AG08396 (cell line): ENCODE data around the gene ATP9B.

Experiments used
- DNase-seq: peaks from one replicate; pipeline ENCODE4 v3.0.0; 2012; ENCODE audit warnings: low spot score, mixed read lengths

Gene ATP9B

GRCh38 chr18:79068937-79069716 lies at the start of gene ATP9B:
Gene ATP9B, plus strand, starts transcription at chr18:79069394. Its CDS starts 17 bp downstream, at chr18:79069411.
- peak; percentile 100 for DNase-seq

GRCh38 chr18:79019881-79020280 lies 49.3 kb upstream of the ATP9B start:
- no peak for DNase-seq

GRCh38 chr18:79022603-79023002 lies 46.6 kb upstream of the ATP9B start:
- no peak for DNase-seq

- no peak for DNase-seq
Observed at GRCh38 chr18:79026491-79026890, 42.7 kb upstream of the ATP9B start.

- DNase-seq = no peak
Observed at GRCh38 chr18:79030680-79031079, 38.5 kb upstream of the ATP9B start.

- DNase-seq = no peak
Observed at GRCh38 chr18:79042276-79042675, 26.9 kb upstream of the ATP9B start.

GRCh38 chr18:79043288-79043687 lies 25.9 kb upstream of the ATP9B start:
- DNase-seq = no peak

- DNase-seq = no peak
Observed at GRCh38 chr18:79046522-79046921, 22.7 kb upstream of the ATP9B start.

GRCh38 chr18:79047556-79048244 lies 21.5 kb upstream of the ATP9B start:
- DNase-seq = no peak

GRCh38 chr18:79048245-79048632 lies 21.0 kb upstream of the ATP9B start:
- no peak for DNase-seq

- no peak for DNase-seq
Observed at GRCh38 chr18:79049506-79049905, 19.7 kb upstream of the ATP9B start.

- DNase-seq = no peak
Observed at GRCh38 chr18:79050005-79050404, 19.2 kb upstream of the ATP9B start.

GRCh38 chr18:79056827-79057367 lies 12.3 kb upstream of the ATP9B start:
- DNase-seq = no peak

GRCh38 chr18:79058007-79058406 lies 11.2 kb upstream of the ATP9B start:
- DNase-seq = no peak

- no peak for DNase-seq
Observed at GRCh38 chr18:79062806-79063205, 6.4 kb upstream of the ATP9B start.

GRCh38 chr18:79064228-79064627 lies 5.0 kb upstream of the ATP9B start:
- DNase-seq = no peak

- no peak for DNase-seq
Observed at GRCh38 chr18:79065802-79066201, 3.4 kb upstream of the ATP9B start.

- DNase-seq = no peak
Observed at GRCh38 chr18:79067611-79068010, 1.6 kb upstream of the ATP9B start.

GRCh38 chr18:79068341-79068936 lies 755 bp upstream of the ATP9B start:
- DNase-seq = no peak

GRCh38 chr18:79069717-79070151 lies 540 bp downstream of the ATP9B start:
- DNase-seq = peak; percentile 78

GRCh38 chr18:79070486-79070885 lies 1.3 kb downstream of the ATP9B start:
- DNase-seq = no peak

GRCh38 chr18:79071037-79071436 lies 1.8 kb downstream of the ATP9B start:
- DNase-seq = no peak
